ENCODE results near the gene ZNF521.

Gene ZNF521

GRCh38 chr18:25125680-25126079 is 226.3 kb downstream of the ZNF521 start:
- DNase-seq (ENCODE audit: low spot score): no peak

- DNase-seq (ENCODE audit: low spot score): no peak
Observed at GRCh38 chr18:25123438-25124232, 228.3 kb downstream of the ZNF521 start.

DNA sequence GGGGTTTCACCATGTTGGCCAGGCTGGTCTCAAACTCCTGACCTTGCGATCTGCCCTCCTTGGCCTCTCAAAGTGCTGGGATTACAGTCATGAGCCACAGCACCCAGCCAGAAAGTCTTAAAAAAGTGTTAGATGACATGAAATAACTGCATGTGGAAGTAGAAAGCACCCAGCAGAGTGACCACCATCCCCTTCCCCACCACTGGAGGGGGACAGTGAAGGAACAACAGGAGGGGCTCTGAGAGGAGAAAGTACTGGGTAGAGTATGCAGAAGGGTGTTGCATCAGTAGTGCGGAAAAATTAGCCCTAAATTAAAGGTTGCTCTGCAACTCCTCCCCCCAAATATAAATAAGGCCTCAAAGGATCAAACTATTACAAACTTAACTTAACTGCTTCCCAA is 230.5 kb downstream of the ZNF521 start:
- DNase-seq (ENCODE audit: low spot score): no peak

GRCh38 chr18:25113566-25113965 is 238.4 kb downstream of the ZNF521 start:
- no peak for DNase-seq (ENCODE audit: low spot score)

GRCh38 chr18:25112821-25113434 is 239.0 kb downstream of the ZNF521 start:
- DNase-seq (ENCODE audit: low spot score): no peak

DNA sequence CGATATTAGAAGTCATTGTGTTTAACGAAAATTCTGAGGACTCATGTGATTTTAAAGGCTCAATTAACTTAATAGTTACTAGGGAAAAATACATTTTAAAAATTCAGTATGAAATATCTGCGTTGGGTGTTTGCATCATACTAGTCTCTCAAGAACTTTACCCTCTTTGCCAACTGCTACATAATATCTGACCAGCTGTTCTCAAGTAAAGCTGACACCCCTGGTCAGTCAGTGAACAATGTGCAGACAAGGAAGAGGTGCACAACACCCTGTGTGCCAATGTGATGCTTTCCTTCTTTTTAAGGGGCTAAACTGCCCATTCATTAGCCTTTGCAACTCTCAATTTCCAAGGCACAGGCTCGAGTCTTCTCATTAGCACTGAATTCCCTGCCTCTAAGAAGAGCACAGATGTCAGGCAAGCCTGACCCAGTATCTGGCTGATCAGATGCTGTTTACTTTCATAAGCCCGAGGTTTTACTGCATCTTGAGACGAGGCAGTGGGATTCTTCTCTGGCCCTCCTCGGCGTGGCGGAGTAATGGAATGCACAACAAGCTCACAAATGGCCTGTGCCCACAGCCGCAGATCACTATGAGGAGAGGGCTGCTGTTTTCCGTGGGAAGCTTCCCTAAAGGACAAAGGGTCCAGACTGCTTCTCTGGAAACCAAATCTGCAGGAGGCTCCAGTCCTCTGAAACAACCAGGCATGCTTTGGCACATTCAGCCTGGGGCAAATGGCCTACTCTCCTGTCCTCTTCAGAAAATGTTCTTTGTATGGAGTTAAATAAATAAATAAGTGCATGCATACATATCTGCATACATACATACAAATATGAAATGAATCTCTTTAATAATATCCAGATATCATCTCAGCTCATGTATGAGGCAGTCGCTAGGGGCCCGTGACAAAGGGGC is 240.3 kb downstream of the ZNF521 start:
- DNase-seq (ENCODE audit: low spot score): no peak

GRCh38 chr18:25109484-25109883 is 242.5 kb downstream of the ZNF521 start:
- DNase-seq (ENCODE audit: low spot score): no peak

- DNase-seq (ENCODE audit: low spot score): no peak
Observed at GRCh38 chr18:25103468-25104155, 248.4 kb downstream of the ZNF521 start.

DNA sequence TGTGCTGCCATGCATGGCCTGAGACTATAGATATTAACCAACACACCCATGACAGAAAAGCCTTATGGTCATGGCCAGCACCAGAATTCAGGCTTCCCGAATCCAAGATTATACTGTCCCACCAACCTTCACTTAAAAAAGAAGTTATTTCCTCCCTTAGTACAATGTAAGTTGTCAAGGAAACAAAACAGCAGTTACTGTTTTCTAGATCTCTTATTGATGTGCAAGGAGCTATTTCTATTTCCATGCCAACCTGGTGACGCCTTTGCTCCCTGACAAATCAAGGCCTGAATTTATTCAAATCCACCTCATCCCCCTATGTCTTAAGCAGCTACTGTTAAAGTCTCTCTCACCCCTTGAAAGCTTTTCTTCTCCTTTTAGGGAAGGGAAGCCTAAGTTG is 249.3 kb downstream of the ZNF521 start:
- DNase-seq (ENCODE audit: low spot score): no peak

- no peak for DNase-seq (ENCODE audit: low spot score)
Observed at GRCh38 chr18:25100418-25100817, 251.5 kb downstream of the ZNF521 start.

GRCh38 chr18:25099895-25100294 is 252.1 kb downstream of the ZNF521 start:
- no peak for DNase-seq (ENCODE audit: low spot score)

- DNase-seq (ENCODE audit: low spot score): no peak
Observed at GRCh38 chr18:25097569-25098056, 254.4 kb downstream of the ZNF521 start.

DNA sequence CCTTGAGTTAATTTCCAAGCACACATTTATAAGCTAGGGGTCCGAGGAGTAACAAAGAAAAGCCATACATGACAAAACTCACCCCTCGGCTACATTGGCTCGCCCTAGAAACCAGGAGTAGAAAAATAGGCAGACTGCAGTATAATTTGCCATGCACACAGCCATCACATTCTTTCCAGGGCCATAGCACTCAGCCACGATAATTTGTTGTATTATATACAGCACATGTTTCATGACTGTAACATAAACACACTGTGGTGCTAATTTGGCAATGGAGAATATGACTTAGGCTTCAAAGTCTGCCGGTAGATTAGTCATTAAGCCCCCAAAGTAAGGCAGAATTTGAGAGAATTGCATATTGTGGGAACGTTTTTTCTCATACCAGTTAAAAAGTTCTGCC is 254.9 kb downstream of the ZNF521 start:
- no peak for DNase-seq (ENCODE audit: low spot score)

GRCh38 chr18:25093141-25093540 is 258.8 kb downstream of the ZNF521 start:
- no peak for DNase-seq (ENCODE audit: low spot score)

DNA sequence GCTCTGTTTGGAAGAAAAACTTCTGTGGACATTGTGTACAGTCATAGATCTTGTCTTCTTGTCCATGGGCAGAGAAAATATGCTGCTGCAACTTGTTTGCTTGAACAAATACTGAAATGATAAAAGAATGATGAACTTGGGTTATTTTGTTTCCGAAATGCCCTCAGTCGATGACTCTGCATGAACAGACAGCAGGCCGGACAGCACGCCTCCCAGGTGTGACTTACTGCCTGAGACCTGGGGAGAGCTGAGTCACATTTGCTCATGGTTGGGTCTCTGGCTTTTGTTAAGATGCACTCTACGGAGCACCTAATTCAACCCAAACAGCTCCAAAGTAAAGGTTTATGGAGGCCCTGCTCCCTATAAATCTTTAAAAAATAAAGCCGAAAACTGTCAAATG is 262.5 kb downstream of the ZNF521 start:
- no peak for DNase-seq (ENCODE audit: low spot score)

DNA sequence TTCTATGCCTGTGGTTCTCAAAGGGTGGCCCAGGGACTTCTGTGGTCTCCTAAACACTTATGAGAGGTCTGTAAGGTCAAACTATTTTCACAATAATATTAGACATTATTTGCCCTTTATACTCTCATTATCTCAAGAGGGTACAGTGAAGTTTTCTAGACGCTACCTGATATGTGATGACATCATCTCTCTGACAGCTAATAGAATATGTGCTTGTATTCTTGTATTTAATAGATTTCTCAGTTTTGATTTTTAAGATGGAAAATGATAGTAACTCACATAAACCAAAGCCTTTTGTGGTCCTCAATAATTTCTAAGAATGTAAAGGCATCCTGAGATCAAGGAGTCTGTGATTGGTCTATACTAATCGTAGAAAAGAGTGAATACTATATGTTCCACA is 265.1 kb downstream of the ZNF521 start:
- DNase-seq (ENCODE audit: low spot score): no peak

DNA sequence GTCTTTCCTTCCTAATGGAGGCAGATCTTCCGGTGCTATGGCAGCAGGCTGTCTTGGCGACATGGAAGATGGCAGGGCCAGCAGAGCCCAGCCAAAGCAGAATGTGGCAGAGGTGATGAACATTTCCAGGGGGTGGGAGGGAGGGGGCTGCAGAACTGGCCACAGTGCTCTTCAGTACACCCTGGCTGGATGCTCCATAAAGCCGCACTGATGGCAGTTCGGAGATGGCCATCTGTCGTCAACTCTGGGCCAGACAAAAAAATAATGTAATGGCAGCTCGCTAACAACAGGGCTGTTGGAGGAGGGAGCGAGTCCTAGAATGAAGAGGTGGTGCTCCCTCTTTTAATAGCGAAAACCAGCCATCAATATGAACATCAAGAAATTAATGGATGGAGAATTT is 271.0 kb downstream of the ZNF521 start:
- DNase-seq (ENCODE audit: low spot score): no peak

DNA sequence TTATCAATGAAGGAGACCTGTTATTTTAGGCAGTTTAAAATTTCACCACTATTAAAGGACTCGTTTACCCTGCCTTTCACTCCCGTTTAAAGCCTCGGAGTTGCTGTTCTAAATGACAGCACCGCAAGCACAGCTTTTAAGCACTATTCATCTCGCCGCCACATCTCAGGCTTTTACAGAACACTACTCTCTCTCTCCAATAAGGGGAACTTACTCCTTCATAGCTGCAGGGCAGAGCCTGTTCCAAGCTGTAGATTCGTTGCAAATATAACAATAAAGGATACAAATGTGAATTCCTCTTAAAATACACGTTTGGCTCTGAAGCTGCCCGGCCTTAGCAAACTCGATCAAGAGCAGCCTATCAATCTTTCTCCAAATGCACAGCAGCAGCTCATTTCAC is 271.8 kb downstream of the ZNF521 start:
- no peak for DNase-seq (ENCODE audit: low spot score)

- DNase-seq (ENCODE audit: low spot score): no peak
Observed at GRCh38 chr18:25077944-25078723, 273.8 kb downstream of the ZNF521 start.

GRCh38 chr18:25077038-25077943 is 274.7 kb downstream of the ZNF521 start:
- no peak for DNase-seq (ENCODE audit: low spot score)

Measured in germinal center (tissue), 1 donor.